ENCODE measurements around the gene MPP2. TPM values are rescaled to one million over a fixed set of nuclear protein-coding genes. Genes with fewer than 3 reads are reported as not detected.

MPP2 gene
- total and polyA plus RNA-seq, 2 donors (not counting 3 experiments of a cell fraction or from before 2014, with no cell fraction given): 1.4 to 1.6 TPM

DNA sequence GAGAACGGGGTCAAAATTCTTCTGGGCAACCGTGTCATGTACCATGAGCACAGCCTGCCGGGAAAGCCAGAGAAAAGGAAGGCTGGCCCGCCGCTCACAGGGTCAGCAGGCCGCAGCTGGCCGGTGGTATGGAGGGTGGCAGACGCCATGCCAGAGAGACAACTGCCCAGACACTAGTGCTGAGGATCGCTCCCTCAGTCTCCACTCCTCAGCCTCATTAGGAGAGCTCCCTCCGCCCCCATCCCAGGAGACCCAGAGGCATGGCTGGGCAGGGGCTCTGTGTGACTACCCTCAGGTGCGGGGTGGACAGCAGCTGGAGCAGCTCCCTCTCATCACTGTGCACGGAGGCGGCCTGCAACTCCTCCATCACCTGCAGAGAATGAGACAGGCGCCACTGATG lies 77.6 kb downstream of the MPP2 start:
- H3K4me1 ChIP-seq (ENCODE audit: control insufficient read depth, extremely low read depth, insufficient read depth, low read length): peaks cover 2% of the 10 kb centered on the region
- ChIA-PET POLR2A (no interaction called here), CTCF (interaction anchor here (1.8 to 5.8 kb wide), 3 partner anchors 11 to 40 kb away, joined by 7 to 28 read pairs (median 8); partner anchors contain the start of gene CD300LG)
- intact Hi-C loops (cut with micrococcal nuclease): no loop called here
- H3K4me2 ChIP-seq (ENCODE audit: insufficient read depth, low read length): no peak overlapping the region
- no peak for DNase-seq (ENCODE audit: low read depth, low spot score)
- no peaks in the 10 kb centered on the region for H3K27me3 ChIP-seq (ENCODE audit: control insufficient read depth in 2 of 2, insufficient read depth in 2 of 2, low read length in 2 of 2)
- no peak overlapping the region for H3K27ac ChIP-seq (ENCODE audit: insufficient read depth, low read depth, low read length)
- no peaks in the 10 kb centered on the region for H3K9me3 ChIP-seq (replicated peaks; ENCODE audit: control insufficient read depth, insufficient read depth, low read length)
- BruUV-seq (replicated peaks): no TSS peak
- H4K20me1 ChIP-seq (replicated peaks; ENCODE audit: control insufficient read depth, extremely low read depth, insufficient read depth, low read length): no peaks in the 10 kb centered on the region
- FAIRE-seq: no peak
- dilution Hi-C loops (cut with MboI; ENCODE audit: extremely low pct_ligation_motif_present, low sequenced_read_pairs): no loop called here
- peaks cover 0 to 5% of the 10 kb centered on the region in 2 experiments for H3K36me3 ChIP-seq (ENCODE audit: control insufficient read depth in 2 of 2, extremely low read depth in 1 of 2, insufficient read depth in 2 of 2, low read length in 2 of 2)
- no peak overlapping the region for H3K9ac ChIP-seq (replicated peaks; ENCODE audit: extremely low read depth, insufficient read depth, low read length)
- no peak overlapping the region for H2AFZ ChIP-seq (ENCODE audit: low read depth, low read length)
- H3K4me3 ChIP-seq (replicated peaks in 1 of 3; ENCODE audit: insufficient read depth in 1 of 3, low read depth in 1 of 3, low read length in 3 of 3): no peak overlapping the region
- H3K9me1 ChIP-seq (replicated peaks; ENCODE audit: control insufficient read depth, extremely low read depth, insufficient read depth, low read length): no peaks in the 10 kb centered on the region
- H3K79me2 ChIP-seq (ENCODE audit: control insufficient read depth, insufficient read depth, low read length): no peaks in the 10 kb centered on the region
- TF ChIP-seq FOS (IDR thresholded peaks at IDR 0.05; ENCODE audit: borderline replicate concordance, insufficient read depth, low read length): no peak
- no peak for TF ChIP-seq MYC (IDR thresholded peaks at IDR 0.05; ENCODE audit: low read depth, low read length)
- TF ChIP-seq EZH2 (IDR thresholded peaks at IDR 0.05; ENCODE audit: borderline replicate concordance, low read depth, low read length, severe bottlenecking): no peak
- no peak for TF ChIP-seq POLR2AphosphoS5 (IDR thresholded peaks at IDR 0.05; ENCODE audit: insufficient read depth, low read depth, low read length)
- no peak for TF ChIP-seq POLR2A (IDR thresholded peaks at IDR 0.05; ENCODE audit: low read depth, low read length)
- TF ChIP-seq, protein P1, sequence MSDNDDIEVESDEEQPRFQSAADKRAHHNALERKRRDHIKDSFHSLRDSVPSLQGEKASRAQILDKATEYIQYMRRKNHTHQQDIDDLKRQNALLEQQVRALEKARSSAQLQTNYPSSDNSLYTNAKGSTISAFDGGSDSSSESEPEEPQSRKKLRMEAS (IDR thresholded peaks at IDR 0.05; ENCODE audit: insufficient read depth, insufficient read length): no peak
- no peak for TF ChIP-seq CTCF (IDR thresholded peaks at IDR 0.05; ENCODE audit: extremely low read depth in 1 of 2, insufficient read depth in 1 of 2, low read depth in 1 of 2, low read length in 2 of 2)
- TF ChIP-seq JUN (IDR thresholded peaks at IDR 0.05; ENCODE audit: borderline replicate concordance, insufficient read depth, insufficient read length, low read depth): no peak
- TF ChIP-seq GATA2 (IDR thresholded peaks at IDR 0.05; ENCODE audit: insufficient read depth, insufficient read length, low read depth, low read length): no peak
